Epithelial cell of proximal tubule (primary cell): Measurements from ENCODE around the gene ARIH2. TPM values are rescaled to one million over a fixed set of nuclear protein-coding genes. Genes with fewer than 3 reads are reported as not detected.

ENCODE experiments used
- DNase-seq: peaks from one replicate; pipeline ENCODE4 v3.0.0-alpha.2; 2011; ENCODE audit warnings: low read depth
- H3K4me3 ChIP-seq: 2 replicates; pipeline ENCODE4 v1.5.1; 2011; ENCODE audit warnings: low read depth, mild to moderate bottlenecking, low read length
- total RNA-seq: library from RNA; depleted of rRNA; stranded (reverse); fragments of >200 nt; gene quantifications from 2 replicates; pipeline ENCODE4 v1.2.3, GENCODE V29; 2015
- TF ChIP-seq, protein P1 (sequence below): conservative IDR thresholded peaks from 2 replicates; pipeline ENCODE4 v1.5.1; 2012; ENCODE audit warnings: low read depth, mild to moderate bottlenecking, low read length

Gene ARIH2
- total RNA-seq, 1 donor from 2014 or later: 44.8 TPM

DNA sequence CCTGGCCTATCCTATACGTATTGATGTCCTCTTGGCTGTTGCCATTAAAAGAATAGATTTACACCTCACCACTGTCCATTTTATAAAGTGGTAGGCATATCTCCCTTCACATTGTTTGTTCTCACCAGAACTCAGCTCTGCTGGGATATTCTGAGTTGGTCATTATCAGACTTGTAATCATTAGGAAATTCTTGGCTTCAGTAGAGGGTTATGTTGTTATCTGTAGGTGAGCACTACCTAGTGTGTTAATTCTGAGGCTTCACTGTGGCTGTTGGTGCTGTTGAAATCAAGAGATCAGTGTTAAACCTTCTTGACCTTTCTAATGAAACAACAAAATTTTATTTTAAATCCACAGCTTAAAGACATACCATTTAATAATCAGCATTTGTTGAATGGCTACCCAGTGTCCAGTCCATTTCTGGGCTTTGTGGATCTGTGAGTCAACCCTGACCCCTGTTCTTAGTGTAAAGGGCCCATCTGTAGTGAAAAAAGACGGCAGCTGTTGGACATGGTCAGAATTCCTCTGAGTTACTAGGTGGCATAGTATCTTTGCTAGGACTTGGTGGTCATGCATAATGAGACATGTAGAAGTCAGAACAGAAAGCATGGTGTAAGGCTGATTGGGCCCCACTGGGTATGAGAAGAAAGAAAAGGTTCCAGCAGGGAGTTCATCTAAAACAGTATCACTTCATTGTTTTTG, 38.5 kb downstream of the ARIH2 start:
- DNase-seq: no peak
- TF ChIP-seq, protein P1, sequence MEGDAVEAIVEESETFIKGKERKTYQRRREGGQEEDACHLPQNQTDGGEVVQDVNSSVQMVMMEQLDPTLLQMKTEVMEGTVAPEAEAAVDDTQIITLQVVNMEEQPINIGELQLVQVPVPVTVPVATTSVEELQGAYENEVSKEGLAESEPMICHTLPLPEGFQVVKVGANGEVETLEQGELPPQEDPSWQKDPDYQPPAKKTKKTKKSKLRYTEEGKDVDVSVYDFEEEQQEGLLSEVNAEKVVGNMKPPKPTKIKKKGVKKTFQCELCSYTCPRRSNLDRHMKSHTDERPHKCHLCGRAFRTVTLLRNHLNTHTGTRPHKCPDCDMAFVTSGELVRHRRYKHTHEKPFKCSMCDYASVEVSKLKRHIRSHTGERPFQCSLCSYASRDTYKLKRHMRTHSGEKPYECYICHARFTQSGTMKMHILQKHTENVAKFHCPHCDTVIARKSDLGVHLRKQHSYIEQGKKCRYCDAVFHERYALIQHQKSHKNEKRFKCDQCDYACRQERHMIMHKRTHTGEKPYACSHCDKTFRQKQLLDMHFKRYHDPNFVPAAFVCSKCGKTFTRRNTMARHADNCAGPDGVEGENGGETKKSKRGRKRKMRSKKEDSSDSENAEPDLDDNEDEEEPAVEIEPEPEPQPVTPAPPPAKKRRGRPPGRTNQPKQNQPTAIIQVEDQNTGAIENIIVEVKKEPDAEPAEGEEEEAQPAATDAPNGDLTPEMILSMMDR: no peak
- no peak overlapping the region for H3K4me3 ChIP-seq

DNA sequence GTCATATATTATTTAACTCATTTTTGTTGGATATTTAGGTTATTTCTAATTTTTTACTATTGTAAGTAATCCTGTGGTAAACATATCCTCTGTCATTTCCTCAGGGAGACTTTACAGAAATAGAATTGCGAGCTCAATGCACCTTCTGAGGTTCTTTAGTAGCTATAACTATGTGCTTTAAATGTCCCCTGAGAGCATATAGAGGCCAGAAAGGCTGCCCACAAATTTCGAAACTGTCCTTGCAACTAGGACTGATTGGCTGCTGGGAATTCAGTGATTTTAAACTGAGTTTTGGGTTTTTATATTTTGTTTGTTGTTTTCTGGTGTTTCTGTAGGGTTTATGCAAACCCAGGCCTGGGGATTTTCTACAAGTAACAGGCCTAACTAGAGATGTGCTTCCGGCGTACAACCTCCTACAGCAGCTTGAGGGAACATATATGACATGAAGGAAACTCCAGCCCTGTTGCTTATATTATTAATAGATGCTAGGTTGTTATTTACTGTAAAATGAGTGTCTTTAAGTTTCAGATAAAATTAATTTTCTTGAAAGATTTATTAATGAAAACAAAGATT, 42.3 kb downstream of the ARIH2 start:
- TF ChIP-seq, protein P1: no peak
- no peak overlapping the region for H3K4me3 ChIP-seq
- DNase-seq: no peak

DNA sequence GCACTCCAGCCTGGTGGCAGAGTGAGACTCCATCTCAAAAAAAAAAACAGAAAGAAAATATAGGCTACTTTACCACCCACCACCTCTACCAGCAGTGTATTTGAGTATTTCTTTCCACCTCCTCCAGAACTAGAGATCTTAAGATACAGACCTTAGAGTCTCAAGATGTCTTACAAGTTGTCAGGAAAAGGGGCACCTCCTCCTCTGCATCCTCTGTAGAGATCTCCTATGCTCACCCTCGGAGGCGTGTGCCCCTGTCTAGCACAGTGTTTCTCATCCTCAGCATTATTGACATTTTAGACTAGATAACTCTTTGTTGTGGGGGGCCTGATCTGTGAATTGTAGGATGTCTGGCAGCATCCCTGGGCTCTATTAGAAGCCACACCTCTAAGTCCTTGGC, 43.7 kb downstream of the ARIH2 start:
- TF ChIP-seq, protein P1: no peak
- H3K4me3 ChIP-seq: no peak overlapping the region
- DNase-seq: no peak

DNA sequence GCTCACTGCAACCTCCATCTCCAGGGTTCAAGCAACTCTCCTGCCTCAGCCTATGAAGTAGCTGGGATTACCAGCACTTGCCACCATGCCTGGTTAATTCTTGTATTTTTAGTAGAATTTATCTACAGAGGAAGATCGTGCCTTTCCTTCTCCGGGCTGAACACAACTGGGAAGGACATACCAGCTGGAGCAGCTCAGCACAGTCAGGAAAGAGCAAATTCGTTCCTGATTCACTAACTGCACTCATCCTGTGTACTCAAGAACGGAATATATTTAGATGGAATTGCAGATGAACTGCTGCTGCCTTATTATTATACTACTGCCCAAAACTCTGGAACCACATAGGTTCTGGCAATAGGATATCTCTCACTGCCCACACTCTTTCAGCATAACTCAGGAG, 44.3 kb downstream of the ARIH2 start:
- DNase-seq: no peak
- TF ChIP-seq, protein P1: no peak
- H3K4me3 ChIP-seq: no peak overlapping the region

DNA sequence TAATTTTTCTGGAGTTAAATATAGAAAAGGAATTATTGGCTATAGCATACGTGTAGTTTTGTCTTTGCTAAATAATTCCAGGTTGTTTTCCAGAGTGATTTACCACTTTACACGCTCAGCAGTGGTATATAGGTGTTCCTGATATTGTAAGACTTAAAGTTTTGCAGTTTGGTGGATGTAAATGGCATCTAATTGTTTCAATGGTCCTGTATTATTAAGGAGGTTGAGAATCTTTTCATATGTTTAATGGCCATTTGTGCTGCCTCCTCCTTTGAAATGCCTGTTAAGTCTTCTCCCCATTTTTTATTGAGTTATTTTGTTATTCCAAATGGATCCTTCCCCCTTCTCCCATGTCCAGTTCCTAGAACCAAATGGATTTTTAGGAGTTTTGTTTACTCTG, 44.9 kb downstream of the ARIH2 start:
- no peak for DNase-seq
- H3K4me3 ChIP-seq: no peak overlapping the region
- TF ChIP-seq, protein P1: no peak

DNA sequence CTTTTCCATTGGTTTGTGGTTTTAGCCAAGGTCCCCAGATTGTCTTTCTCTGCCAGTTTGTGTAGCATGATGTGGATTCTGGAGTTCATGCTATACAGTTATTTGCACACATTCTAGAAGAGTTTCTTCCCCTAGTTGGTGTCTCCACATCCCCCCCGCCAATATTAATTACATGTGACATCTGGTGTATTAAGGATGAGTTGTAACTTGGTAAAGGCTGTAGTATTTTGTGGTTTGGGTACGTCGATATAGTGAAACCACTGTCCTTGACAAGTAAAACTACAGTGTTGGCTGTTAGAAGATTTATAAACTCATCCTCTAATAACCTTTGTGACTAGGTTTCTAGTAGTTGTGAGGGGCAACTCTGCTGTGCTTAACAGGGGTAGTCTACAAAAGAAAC, 47.7 kb downstream of the ARIH2 start:
- no peak overlapping the region for H3K4me3 ChIP-seq
- DNase-seq: no peak
- TF ChIP-seq, protein P1: no peak

DNA sequence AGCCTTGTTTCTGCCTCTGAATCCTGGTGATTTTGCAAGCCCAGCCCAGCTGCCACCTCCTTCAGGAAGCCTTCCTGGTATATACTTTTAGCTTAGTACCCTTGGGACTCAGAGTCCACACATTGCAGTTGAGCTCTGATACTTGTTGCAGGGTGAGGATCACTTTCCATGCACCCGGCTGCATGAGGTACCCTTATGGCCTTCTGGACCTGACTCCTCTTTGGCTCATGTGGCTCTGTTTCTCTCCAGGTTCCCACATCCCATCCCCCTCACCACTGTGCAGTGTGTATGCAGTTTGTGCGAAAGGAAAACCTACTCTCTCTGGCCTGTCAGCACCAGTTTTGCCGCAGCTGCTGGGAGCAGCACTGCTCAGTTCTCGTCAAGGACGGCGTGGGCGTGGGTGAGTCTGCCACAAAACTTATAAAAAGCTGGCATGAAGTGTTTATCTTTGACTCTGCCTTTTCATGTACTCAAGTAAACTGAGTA, 48.3 kb downstream of the ARIH2 start:
- H3K4me3 ChIP-seq: no peak overlapping the region
- TF ChIP-seq, protein P1: no peak
- DNase-seq: no peak
